CD4-positive, alpha-beta T cell treated with Interferon gamma for 1 hour (primary cell): Measurements from ENCODE around the gene GRIK4.

Source experiments
- DNase-seq: peaks from one replicate; pipeline ENCODE4 v3.0.0-alpha.2; 2020

The GRIK4 gene

GRCh38 chr11:120828847-120829246 lies 317.3 kb downstream of the GRIK4 start:
- DNase-seq, result no peak

GRCh38 chr11:120830085-120830620 lies 318.6 kb downstream of the GRIK4 start:
- DNase-seq, result no peak

GRCh38 chr11:120832481-120833238 lies 321.1 kb downstream of the GRIK4 start:
- no peak for DNase-seq

DNA sequence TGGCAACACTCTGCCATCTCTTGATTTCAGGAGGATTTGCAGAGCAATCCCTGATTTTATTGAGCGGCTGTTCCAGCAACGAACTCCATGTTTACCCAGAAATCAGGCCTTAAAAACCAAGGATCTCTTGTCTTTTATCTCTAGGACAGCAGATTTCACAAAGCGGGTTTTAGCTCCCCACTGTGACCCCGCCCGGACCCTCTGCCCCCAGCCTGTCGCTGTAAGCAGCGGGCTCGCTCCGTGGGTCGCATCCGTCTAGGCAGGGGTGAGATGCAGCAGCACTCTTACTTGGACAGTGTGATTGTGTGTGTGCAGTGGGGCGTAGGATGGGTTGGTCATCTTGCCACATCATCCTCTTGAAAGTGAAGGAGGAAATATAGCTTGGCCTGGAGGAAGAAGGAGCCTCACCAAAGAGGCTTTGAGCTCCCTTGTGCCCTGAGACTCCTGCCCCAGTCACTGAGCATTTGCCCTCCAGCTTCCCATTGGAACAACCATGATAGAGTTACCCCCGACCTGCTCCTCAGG lies 323.2 kb downstream of the GRIK4 start:
- no peak for DNase-seq

DNA sequence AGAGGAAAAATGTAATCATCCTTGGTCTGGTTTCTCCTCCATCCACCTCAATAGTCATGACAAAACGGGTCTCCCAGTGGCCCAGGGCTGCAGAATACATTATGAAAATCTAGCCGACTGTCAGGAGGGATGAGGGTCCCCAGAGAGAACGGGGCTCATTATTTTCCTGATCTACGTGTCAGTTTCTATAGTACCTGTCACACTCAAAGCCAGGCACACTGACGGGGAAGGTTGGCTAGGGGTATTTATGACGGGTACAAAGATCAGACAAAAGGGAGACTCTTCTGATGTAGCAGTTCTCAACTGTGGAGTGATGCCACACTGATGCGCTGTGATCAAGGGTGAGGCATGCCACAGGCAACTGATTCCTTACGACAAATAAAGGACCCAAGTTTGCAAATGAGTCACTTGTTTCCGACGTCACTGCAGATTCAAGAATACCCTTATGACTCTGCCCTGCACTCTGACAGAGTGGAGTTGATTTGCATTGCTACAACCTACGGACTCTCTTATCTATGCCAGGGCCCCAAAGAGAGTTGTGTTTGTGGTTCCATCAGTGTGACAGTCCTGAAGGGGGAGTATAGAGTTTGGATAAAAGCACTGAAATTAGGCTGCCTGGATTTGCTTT lies 324.2 kb downstream of the GRIK4 start:
- no peak for DNase-seq

DNA sequence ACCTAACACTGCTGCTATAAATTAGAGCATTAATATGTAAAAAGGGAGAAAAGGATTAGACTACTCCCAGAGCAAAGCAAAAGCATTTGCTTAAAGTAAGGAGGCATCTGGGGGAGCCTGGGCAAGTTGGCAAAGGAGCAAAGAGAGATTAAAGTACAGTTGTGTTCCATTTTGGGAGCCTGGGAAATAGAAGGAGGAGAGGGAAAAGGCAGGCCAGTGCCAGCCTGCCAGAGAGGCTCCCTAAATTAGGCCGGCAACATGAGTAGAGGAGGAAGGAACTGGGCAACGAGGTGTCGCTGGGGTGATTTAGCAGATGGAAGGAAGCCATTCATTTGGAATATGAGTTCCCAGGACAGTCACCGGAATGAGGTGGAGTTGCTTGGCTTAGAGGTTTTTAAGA lies 326.1 kb downstream of the GRIK4 start:
- DNase-seq, result no peak

DNA sequence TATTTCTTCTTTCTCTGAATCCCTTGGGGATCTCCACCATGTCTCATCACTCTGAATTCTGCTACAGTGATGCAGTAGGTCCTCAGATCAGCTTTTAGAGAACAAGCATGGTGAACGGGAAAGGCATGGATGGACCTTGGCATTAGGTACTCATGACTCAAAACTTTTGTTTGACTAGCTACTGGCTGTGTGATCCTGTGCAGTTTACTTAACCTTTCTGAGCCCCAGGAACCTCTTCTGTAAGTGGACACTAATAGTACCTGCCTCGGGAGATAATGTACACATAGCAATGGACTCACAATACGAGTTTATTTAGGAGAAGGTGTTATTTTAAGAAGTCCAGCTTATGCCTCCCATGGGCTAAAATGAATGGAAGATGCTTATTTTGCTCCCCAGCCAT lies 327.7 kb downstream of the GRIK4 start:
- no peak for DNase-seq

DNA sequence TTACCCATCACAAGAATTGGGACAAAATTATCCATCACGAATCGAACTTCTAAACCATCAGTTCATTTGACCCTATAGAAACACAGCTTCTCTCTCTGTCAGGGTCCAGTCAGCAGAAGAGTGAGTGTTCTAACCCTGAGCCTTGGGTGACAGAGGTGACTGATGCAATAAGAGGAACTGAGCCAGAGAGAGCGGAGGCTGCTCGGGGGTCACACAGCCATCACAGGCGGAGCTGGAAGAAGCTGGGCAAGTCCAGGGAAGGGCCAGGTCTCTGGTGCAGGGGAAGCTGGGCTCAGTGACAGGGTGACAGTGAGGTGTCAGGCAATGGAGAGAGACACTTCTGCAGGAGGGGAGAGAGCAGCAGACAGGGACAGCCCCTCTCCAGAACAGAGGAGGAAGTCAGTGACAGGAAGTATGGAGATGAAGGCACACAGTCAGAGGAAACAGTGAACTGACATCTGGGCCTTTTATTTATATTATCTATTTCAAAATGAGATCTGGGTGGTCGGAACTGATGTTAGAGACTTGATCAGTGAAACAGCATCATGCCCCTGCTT lies 328.4 kb downstream of the GRIK4 start:
- peak; percentile 6 for DNase-seq

DNA sequence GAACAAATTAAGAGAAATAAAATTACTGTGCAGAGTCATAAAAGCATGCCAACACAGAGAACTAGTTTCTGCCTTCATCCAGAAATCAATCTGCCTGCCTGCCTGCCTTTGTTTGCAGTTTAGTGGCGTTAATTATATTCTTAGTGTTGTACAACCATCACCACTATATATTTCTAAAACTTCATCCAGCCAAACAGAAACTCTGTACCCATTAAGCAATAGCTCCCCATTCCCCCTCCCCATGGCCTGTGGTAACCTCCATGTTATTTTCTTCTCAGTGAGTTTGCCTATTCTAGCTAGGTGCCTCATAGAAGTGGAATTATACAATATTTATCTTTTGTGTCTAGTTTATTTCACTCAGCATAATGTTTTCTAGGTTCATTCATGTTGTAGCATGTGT lies 329.1 kb downstream of the GRIK4 start:
- DNase-seq, result no peak

- DNase-seq, result no peak
These were observed 329.5 kb downstream of the GRIK4 start for GRCh38 chr11:120841074-120841473.

DNA sequence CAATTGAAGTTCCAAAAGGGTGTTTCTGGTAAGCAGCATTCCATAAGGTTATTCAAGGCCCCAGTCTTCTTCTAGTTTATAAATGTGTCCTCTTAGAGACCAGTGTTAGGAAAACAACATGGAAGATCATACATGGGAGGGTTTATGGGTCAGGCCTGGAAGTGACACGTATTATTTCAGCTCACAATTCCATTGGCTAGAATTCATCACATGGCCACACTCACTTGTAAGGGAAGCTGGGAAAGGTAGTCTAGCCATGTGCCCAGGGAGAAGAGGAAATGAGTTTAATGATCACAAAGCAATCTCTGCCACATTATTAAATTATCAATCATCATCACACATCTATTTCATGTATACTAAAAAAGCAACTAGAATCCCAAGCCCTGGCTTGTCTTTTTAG lies 330.6 kb downstream of the GRIK4 start:
- no peak for DNase-seq

DNA sequence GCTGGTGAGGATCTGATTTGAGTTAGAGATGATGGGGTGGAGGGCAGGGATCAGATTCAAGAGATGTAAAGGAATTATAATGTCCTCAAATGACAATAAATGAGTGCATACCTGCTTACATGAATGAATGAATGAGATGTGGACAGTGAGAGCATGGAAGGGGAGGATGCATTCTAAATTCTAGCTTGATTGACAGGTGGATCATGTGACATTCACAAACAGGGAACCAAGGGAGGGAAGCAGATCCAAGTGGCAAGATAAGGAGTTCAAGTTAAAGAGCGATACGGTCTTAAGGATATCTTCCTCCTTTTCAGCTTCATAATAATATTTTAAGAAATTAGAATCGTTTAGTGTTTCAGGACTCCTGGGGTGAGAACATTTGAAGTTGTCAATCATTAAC lies 341.9 kb downstream of the GRIK4 start:
- no peak for DNase-seq

DNA sequence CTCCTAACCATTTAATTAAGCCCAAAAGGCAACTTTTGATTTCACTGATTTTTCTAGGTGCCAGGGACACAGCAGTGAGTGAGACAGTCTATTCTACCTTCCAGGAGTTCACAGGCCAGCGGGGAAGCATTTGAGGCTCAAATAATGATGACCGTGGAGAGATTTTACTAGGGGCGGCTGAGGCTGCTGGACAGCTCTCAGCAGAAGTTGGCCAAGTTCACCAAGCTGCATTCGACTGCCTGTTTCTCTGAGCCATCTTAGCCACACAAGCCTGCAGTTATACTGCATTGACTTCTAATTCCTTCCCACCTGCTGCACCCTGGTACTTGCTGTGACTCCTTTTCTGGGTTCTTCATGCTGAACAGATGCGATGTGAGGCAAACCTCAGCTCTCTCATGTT lies 343.4 kb downstream of the GRIK4 start:
- DNase-seq, result no peak

GRCh38 chr11:120857508-120857907 lies 346.0 kb downstream of the GRIK4 start:
- DNase-seq, result no peak

- no peak for DNase-seq
These were observed 347.2 kb downstream of the GRIK4 start for GRCh38 chr11:120858740-120859139.

- no peak for DNase-seq
These were observed 348.2 kb downstream of the GRIK4 start for GRCh38 chr11:120859552-120860295.

DNA sequence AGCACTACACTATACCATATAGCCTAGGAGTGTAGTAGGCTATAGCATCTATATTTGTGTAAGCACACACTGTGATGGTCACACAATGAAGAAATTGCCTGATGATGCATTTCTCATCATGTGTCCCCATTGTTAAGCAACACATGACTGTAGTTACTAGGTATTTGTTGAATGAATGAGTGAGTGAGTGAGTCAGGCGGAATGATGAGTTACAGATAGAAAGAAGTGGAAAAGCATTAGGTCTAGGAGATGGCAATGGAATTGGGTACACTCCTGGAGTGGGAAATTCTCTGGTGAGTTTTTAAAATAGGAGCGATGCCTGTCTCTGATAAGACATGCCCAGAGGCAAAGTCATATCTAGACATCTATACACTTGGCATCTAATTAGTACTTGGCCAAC lies 351.8 kb downstream of the GRIK4 start:
- DNase-seq, result no peak

DNA sequence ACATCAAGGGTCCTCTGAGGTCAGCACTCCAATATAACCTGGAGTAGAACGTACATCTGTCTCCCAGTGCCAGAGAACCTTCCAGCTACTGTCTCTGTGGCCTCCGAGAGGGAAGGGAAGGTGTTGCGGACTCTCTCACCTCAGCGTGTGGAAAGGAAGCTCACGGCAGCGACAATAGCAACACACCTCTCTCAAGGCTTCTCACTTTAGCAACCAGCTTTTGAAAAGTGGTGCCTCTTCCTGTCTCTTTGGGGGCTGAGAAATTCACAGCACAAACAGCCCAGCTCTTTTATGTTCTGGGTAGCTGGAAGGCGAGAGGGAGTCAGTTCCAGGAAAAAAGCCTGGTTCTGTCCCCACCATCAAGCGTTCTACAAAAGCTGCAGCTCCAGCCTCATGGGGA lies 355.5 kb downstream of the GRIK4 start:
- no peak for DNase-seq

- DNase-seq, result no peak
These were observed 356.0 kb downstream of the GRIK4 start for GRCh38 chr11:120867531-120867930.

GRCh38 chr11:120867988-120868387 lies 356.4 kb downstream of the GRIK4 start:
- DNase-seq, result no peak

- DNase-seq, result no peak
These were observed 357.5 kb downstream of the GRIK4 start for GRCh38 chr11:120869097-120869496.

DNA sequence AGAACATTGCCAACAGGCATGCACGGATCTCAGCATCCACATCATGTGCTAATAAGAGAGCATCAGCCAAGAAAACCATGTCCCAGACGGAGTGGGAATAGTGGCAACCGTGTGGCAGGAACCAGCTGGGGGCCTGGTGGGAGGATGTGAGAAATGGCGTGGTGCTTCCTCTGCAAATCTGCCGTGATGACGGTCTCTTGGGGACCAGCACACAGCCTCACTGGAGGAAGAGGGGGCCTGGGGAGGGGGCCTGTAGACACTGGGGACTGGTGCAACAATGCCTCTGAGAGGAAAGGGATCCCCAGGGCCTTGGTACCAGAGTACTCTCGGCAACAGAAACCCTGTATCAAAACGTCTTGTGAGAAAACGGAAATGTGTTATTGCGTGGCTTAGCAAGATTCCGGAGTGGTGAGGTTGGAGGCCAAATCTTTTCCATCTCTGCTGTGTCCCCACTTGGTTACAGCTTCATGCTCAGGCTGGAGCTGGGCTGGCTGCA lies 358.0 kb downstream of the GRIK4 start:
- DNase-seq, result no peak

GRCh38 chr11:120871194-120871593 lies 359.6 kb downstream of the GRIK4 start:
- DNase-seq, result no peak
